ENCODE data around the gene AIF1L. TPM values are rescaled to one million over a fixed set of nuclear protein-coding genes. Genes with fewer than 3 reads are reported as not detected.

The AIF1L gene
- total RNA-seq, 1 experiment from 2014 or later = 5.6 TPM

- POLR2A ChIA-PET (ENCODE audit: low non-redundant PET) = interaction anchor here (0.5 kb wide), 1 partner anchor 1001 kb away, joined by 3 read pairs; no protein-coding TSS in a partner anchor
- BruUV-seq (replicated peaks) = no TSS peak
- H3K36me3 ChIP-seq (ENCODE audit: insufficient read depth, low read length, poor library complexity, severe bottlenecking) = peaks cover 35% of the 10 kb centered on the region
- no peak overlapping the region for H3K27ac ChIP-seq (ENCODE audit: low read depth, low read length, poor library complexity, severe bottlenecking)
- H3K9me3 ChIP-seq (ENCODE audit: low read depth, low read length, poor library complexity, severe bottlenecking) = no peaks in the 10 kb centered on the region
- H3K4me1 ChIP-seq (ENCODE audit: insufficient read depth, low read length, poor library complexity, severe bottlenecking) = no peaks in the 10 kb centered on the region
- no peak for DNase-seq (ENCODE audit: low spot score)
- CTCF ChIA-PET = no interaction called here
- intact Hi-C loops (cut with micrococcal nuclease; ENCODE audit: unreplicated experiment) = no loop called here
- H3K4me3 ChIP-seq (ENCODE audit: low read depth, low read length, poor library complexity, severe bottlenecking) = no peak overlapping the region
- H3K27me3 ChIP-seq (replicated peaks; ENCODE audit: insufficient read depth, low read depth, low read length, poor library complexity) = no peaks in the 10 kb centered on the region
- TF ChIP-seq CTCF (conservative IDR thresholded peaks at IDR 0.05; ENCODE audit: low read depth, low read length) (no peak), EZH2 (IDR thresholded peaks at IDR 0.05; ENCODE audit: borderline replicate concordance, low read depth, low read length, poor library complexity, severe bottlenecking) (no peak)
Measured at GRCh38 chr9:131167146-131167692, 70.9 kb downstream of the AIF1L start.

- Histone ChIP-seq H3K27ac (ENCODE audit: low read depth, low read length, poor library complexity, severe bottlenecking) (no peak overlapping the region), H3K4me3 (ENCODE audit: low read depth, low read length, poor library complexity, severe bottlenecking) (no peak overlapping the region), H3K36me3 (ENCODE audit: insufficient read depth, low read length, poor library complexity, severe bottlenecking) (peaks cover 28% of the 10 kb centered on the region), H3K27me3 (replicated peaks; ENCODE audit: insufficient read depth, low read depth, low read length, poor library complexity) (no peaks in the 10 kb centered on the region), H3K4me1 (ENCODE audit: insufficient read depth, low read length, poor library complexity, severe bottlenecking) (no peaks in the 10 kb centered on the region), H3K9me3 (ENCODE audit: low read depth, low read length, poor library complexity, severe bottlenecking) (no peaks in the 10 kb centered on the region)
- CTCF ChIA-PET = no interaction called here
- POLR2A ChIA-PET (ENCODE audit: low non-redundant PET) = no interaction called here
- DNase-seq (ENCODE audit: low spot score) = no peak
- TF ChIP-seq EZH2 (IDR thresholded peaks at IDR 0.05; ENCODE audit: borderline replicate concordance, low read depth, low read length, poor library complexity, severe bottlenecking) = no peak
- no peak for TF ChIP-seq CTCF (conservative IDR thresholded peaks at IDR 0.05; ENCODE audit: low read depth, low read length)
- intact Hi-C loops (cut with micrococcal nuclease; ENCODE audit: unreplicated experiment) = no loop called here
- BruUV-seq (replicated peaks) = no TSS peak
Measured at GRCh38 chr9:131167936-131168335, 71.6 kb downstream of the AIF1L start.

GRCh38 chr9:131169563-131170240 is 73.4 kb downstream of the AIF1L start:
- intact Hi-C loops (cut with micrococcal nuclease; ENCODE audit: unreplicated experiment) = loop anchor here (10.0 kb wide), 1 partner anchor 115 kb away; no protein-coding TSS in a partner anchor
- Histone ChIP-seq H3K27ac (ENCODE audit: low read depth, low read length, poor library complexity, severe bottlenecking) (no peak overlapping the region), H3K9me3 (ENCODE audit: low read depth, low read length, poor library complexity, severe bottlenecking) (no peaks in the 10 kb centered on the region), H3K4me1 (ENCODE audit: insufficient read depth, low read length, poor library complexity, severe bottlenecking) (no peaks in the 10 kb centered on the region), H3K36me3 (ENCODE audit: insufficient read depth, low read length, poor library complexity, severe bottlenecking) (peaks cover 23% of the 10 kb centered on the region), H3K4me3 (ENCODE audit: low read depth, low read length, poor library complexity, severe bottlenecking) (no peak overlapping the region), H3K27me3 (replicated peaks; ENCODE audit: insufficient read depth, low read depth, low read length, poor library complexity) (no peaks in the 10 kb centered on the region)
- DNase-seq (ENCODE audit: low spot score) = no peak
- TF ChIP-seq CTCF (conservative IDR thresholded peaks at IDR 0.05; ENCODE audit: low read depth, low read length) (no peak), EZH2 (IDR thresholded peaks at IDR 0.05; ENCODE audit: borderline replicate concordance, low read depth, low read length, poor library complexity, severe bottlenecking) (no peak)
- ChIA-PET CTCF (interaction anchor here (0.7 kb wide), 1 partner anchor 342 kb away, joined by 6 read pairs; no protein-coding TSS in a partner anchor), POLR2A (ENCODE audit: low non-redundant PET) (no interaction called here)
- no TSS peak for BruUV-seq (replicated peaks)

Other genes starting within 250 kb of the AIF1L start
- not detected in 2 replicates for gene QRFP, start 199.7 kb upstream of the AIF1L start, total RNA-seq (2021)
- 0.19 TPM in 1 of 2 replicates, not detected in the other for gene FIBCD1, start 157.3 kb upstream of the AIF1L start, total RNA-seq (2021)
- gene LAMC3, start 87.4 kb upstream of the AIF1L start, total RNA-seq (2021) = 0.28 and 0.37 TPM in 2 replicates
- 59.7 and 64.2 TPM in 2 replicates for gene NUP214, start 29.1 kb downstream of the AIF1L start, total RNA-seq (2021)
- 0.84 and 1.7 TPM in 2 replicates for gene FAM78A, start 180.0 kb downstream of the AIF1L start, total RNA-seq (2021)
- gene PLPP7, start 193.2 kb downstream of the AIF1L start, total RNA-seq (2021) = not detected in 2 replicates

All from A673 (cell line).